IMR-90 (cell line): ENCODE measurements around the gene EIF3L. TPM values are rescaled to one million over a fixed set of nuclear protein-coding genes. Genes with fewer than 3 reads are reported as not detected.

ENCODE experiments used
- ATAC-seq: fragments of 200-7000 bp; cut with Tn5 transposase; 2 replicates; pipeline ENCODE4 v1.9.1; 2020; ENCODE audit warnings: low read depth, mild to moderate bottlenecking, moderate library complexity
- BruUV-seq: library from RNA; stranded (reverse); fragments of 400-500 nt; replicated peaks from 2 replicates; lab custom pipeline; 2021; lab: Mats Ljungman, UMichigan
- CTCF ChIA-PET: fragments of 300-600 bp; formaldehyde crosslinking; extraction: SDS; loops from one replicate; lab custom pipeline; 2021; ENCODE audit warnings: antibody characterized with exemption; lab: Yijun Ruan, JAX
- POLR2A ChIA-PET: fragments of 300-600 bp; sonication (Branson Sonifier 250); formaldehyde crosslinking; loops from one replicate; lab custom pipeline; 2022; ENCODE audit warnings: antibody characterized with exemption; ENCODE audit not compliant: unreplicated experiment; lab: Charles Lee
- DNase-seq: peaks from one replicate; pipeline ENCODE4 v3.0.0; 2013
- H2AFZ ChIP-seq: replicated peaks from 2 replicates; pipeline ENCODE3; 2013; ENCODE audit warnings: low read length, mild to moderate bottlenecking; ENCODE audit not compliant: poor library complexity
- H2AK5ac ChIP-seq: 2 replicates; pipeline ENCODE4 v1.6.1; 2013; ENCODE audit warnings: low read depth, low read length, inconsistent platforms
- H2AK9ac ChIP-seq: replicated peaks from 2 replicates; pipeline ENCODE3; 2013; ENCODE audit warnings: mild to moderate bottlenecking, low read depth, low read length, moderate library complexity; ENCODE audit not compliant: poor library complexity
- H2BK120ac ChIP-seq: 2 replicates; pipeline ENCODE4 v1.6.1; 2013; ENCODE audit warnings: low read depth, low read length, inconsistent platforms
- H2BK15ac ChIP-seq: 3 replicates; pipeline ENCODE4 v1.6.1; 2013; ENCODE audit warnings: low read depth, low read length, inconsistent platforms
- H2BK20ac ChIP-seq: 2 replicates; pipeline ENCODE4 v1.6.1; 2013; ENCODE audit warnings: low read depth, mild to moderate bottlenecking, inconsistent platforms, low read length, moderate library complexity
- H2BK5ac ChIP-seq: 2 replicates; pipeline ENCODE4 v1.6.1; 2013; ENCODE audit warnings: mild to moderate bottlenecking, low read depth, low read length, inconsistent platforms; ENCODE audit not compliant: poor library complexity, severe bottlenecking
- H3K14ac ChIP-seq: replicated peaks from 2 replicates; pipeline ENCODE4 v1.6.1; 2013; ENCODE audit warnings: low read depth, low read length, inconsistent platforms
- H3K18ac ChIP-seq: 2 replicates; pipeline ENCODE4 v1.6.1; 2013; ENCODE audit warnings: low read depth, low read length, control low read depth
- H3K23ac ChIP-seq: 2 replicates; pipeline ENCODE4 v1.6.1; 2013; ENCODE audit warnings: low read depth, low read length, inconsistent platforms
- H3K27ac ChIP-seq: 2 replicates; pipeline ENCODE4 v1.5.1; 2013; ENCODE audit warnings: mild to moderate bottlenecking, control low read depth, low read length; ENCODE audit not compliant: insufficient read depth
- H3K27me3 ChIP-seq: 2 replicates; pipeline ENCODE4 v1.6.1; 2013; ENCODE audit warnings: low read length; ENCODE audit not compliant: control insufficient read depth, insufficient read depth
- H3K36me3 ChIP-seq: 2 replicates; pipeline ENCODE4 v1.6.1; 2013; ENCODE audit warnings: low read length, mixed read lengths; ENCODE audit not compliant: control insufficient read depth, insufficient read depth
- H3K4ac ChIP-seq: 2 replicates; pipeline ENCODE4 v1.6.1; 2013; ENCODE audit warnings: low read depth, low read length, inconsistent platforms
- H3K4me1 ChIP-seq: 2 replicates; pipeline ENCODE4 v1.6.1; 2013; ENCODE audit warnings: low read length, mixed read lengths; ENCODE audit not compliant: control insufficient read depth, insufficient read depth
- H3K4me2 ChIP-seq: 2 replicates; pipeline ENCODE4 v1.6.1; 2013; ENCODE audit warnings: low read depth, mild to moderate bottlenecking, control low read depth, low read length, moderate library complexity
- H3K4me3 ChIP-seq: 2 replicates; pipeline ENCODE4 v1.5.1; 2013; ENCODE audit warnings: low read depth, mild to moderate bottlenecking, control low read depth, low read length, moderate library complexity; ENCODE audit not compliant: insufficient read depth
- H3K56ac ChIP-seq: 2 replicates; pipeline ENCODE4 v1.6.1; 2013; ENCODE audit warnings: low read length, inconsistent platforms; ENCODE audit not compliant: insufficient read depth; ENCODE audit errors: extremely low read depth
- H3K79me1 ChIP-seq, 2 experiments: 2 replicates each; pipeline ENCODE4 v1.6.1; 2013; ENCODE audit warnings: low read length in 2 of 2, inconsistent platforms in 1 of 2, low read depth in 1 of 2
- H3K9ac ChIP-seq: 2 replicates; pipeline ENCODE4 v1.6.1; 2013; ENCODE audit warnings: low read depth, low read length, control low read depth
- H3K9me1 ChIP-seq: 2 replicates; pipeline ENCODE4 v1.6.1; 2013; ENCODE audit warnings: low read length, inconsistent platforms; ENCODE audit not compliant: insufficient read depth
- H3K9me3 ChIP-seq: 2 replicates; pipeline ENCODE4 v1.6.1; 2013; ENCODE audit warnings: low read length; ENCODE audit not compliant: control insufficient read depth, insufficient read depth
- H4K20me1 ChIP-seq: 2 replicates; pipeline ENCODE4 v1.6.1; 2013; ENCODE audit warnings: low read length, inconsistent platforms; ENCODE audit not compliant: insufficient read depth
- H4K5ac ChIP-seq: 2 replicates; pipeline ENCODE4 v1.6.1; 2013; ENCODE audit warnings: mild to moderate bottlenecking, low read depth, low read length, control low read depth
- H4K8ac ChIP-seq, 2 experiments: 2 replicates each; pipeline ENCODE4 v1.6.1; 2013; ENCODE audit warnings: low read depth in 2 of 2, low read length in 2 of 2, control low read depth in 1 of 2, inconsistent platforms in 1 of 2
- H4K91ac ChIP-seq: 2 replicates; pipeline ENCODE4 v1.6.1; 2013; ENCODE audit warnings: low read depth, low read length, inconsistent platforms; ENCODE audit not compliant: insufficient read depth
- BHLHE40 ChIP-seq: fragments of 150-350 bp; IDR thresholded peaks from 2 replicates; pipeline ENCODE4 v1.6.1; 2016; ENCODE audit warnings: mild to moderate bottlenecking, low read depth, low read length
- CEBPB ChIP-seq: IDR thresholded peaks from 2 replicates; pipeline ENCODE4 v1.6.1; 2012; ENCODE audit warnings: low read depth, low read length, improper control_type of control experiment
- CHD1 ChIP-seq: IDR thresholded peaks from 2 replicates; pipeline ENCODE4 v1.6.1; 2012; ENCODE audit warnings: low read depth, low read length, improper control_type of control experiment
- CTCF ChIP-seq: conservative IDR thresholded peaks from 2 replicates; pipeline ENCODE4 v1.5.1; 2012; ENCODE audit warnings: mild to moderate bottlenecking, low read depth, low read length, improper control_type of control experiment
- FOS ChIP-seq: fragments of 150-350 bp; IDR thresholded peaks from 2 replicates; pipeline ENCODE4 v1.6.1; 2016; ENCODE audit warnings: low read depth, low read length
- MAFK ChIP-seq: IDR thresholded peaks from 2 replicates; pipeline ENCODE4 v1.6.1; 2012; ENCODE audit warnings: low read depth, low read length, improper control_type of control experiment
- MAZ ChIP-seq: IDR thresholded peaks from 2 replicates; pipeline ENCODE4 v1.6.1; 2012; ENCODE audit warnings: low read depth, mild to moderate bottlenecking, low read length, improper control_type of control experiment, moderate library complexity, borderline replicate concordance
- MXI1 ChIP-seq: IDR thresholded peaks from 2 replicates; pipeline ENCODE4 v1.6.1; 2012; ENCODE audit warnings: low read depth, mild to moderate bottlenecking, low read length, moderate library complexity, borderline replicate concordance
- NFE2L2 ChIP-seq: fragments of 150-350 bp; IDR thresholded peaks from 2 replicates; pipeline ENCODE4 v1.6.1; 2016; ENCODE audit warnings: low read depth, mild to moderate bottlenecking, low read length
- RAD21 ChIP-seq: IDR thresholded peaks from 2 replicates; pipeline ENCODE4 v1.6.1; 2012; ENCODE audit warnings: low read length, improper control_type of control experiment
- RCOR1 ChIP-seq: IDR thresholded peaks from 2 replicates; pipeline ENCODE4 v1.6.1; 2012; ENCODE audit warnings: mild to moderate bottlenecking, low read length, improper control_type of control experiment; ENCODE audit not compliant: insufficient replicate concordance
- RFX5 ChIP-seq: IDR thresholded peaks from 2 replicates; pipeline ENCODE4 v1.8.0; 2012; ENCODE audit warnings: low read depth, mild to moderate bottlenecking, low read length, moderate library complexity
- SMC3 ChIP-seq: fragments of 150-350 bp; IDR thresholded peaks from 2 replicates; pipeline ENCODE4 v1.6.1; 2016; ENCODE audit warnings: low read depth, mild to moderate bottlenecking, antibody characterized with exemption, low read length, moderate library complexity
- WGBS, 2 experiments: methylation state at CpG; one replicate each; pipeline versions ENCODE4 v1.1.5 to v1.1.7; 2013; ENCODE audit warnings: missing lambda C conversion rate in 2 of 2; ENCODE audit not compliant: insufficient read length in 1 of 2; ENCODE audit errors: extremely low coverage in 2 of 2; 5-methylcytosine and 5-hydroxymethylcytosine counted together
- dilution Hi-C: fragments of 300-500 bp; cut with HindIII; formaldehyde crosslinking; loops from one replicate; pipeline ENCODE4 v1.14.3; 2018; ENCODE audit warnings: low sequenced_read_pairs; ENCODE audit not compliant: unreplicated experiment
- in situ Hi-C: fragments of 300-500 bp; cut with MboI; formaldehyde crosslinking; loops from 3 replicates; pipeline ENCODE4 v1.14.3; 2019; ENCODE audit warnings: low sequenced_read_pairs, inconsistent platforms, mixed read lengths
- intact Hi-C: fragments of 100-400 bp; cut with micrococcal nuclease; formaldehyde crosslinking; loops from 2 replicates; pipeline ENCODE4 v1.10.0; 2022
- polyA plus RNA-seq, 3 experiments: library from polyadenylated mRNA; depleted of rRNA; stranded (reverse); fragments of >200 nt; gene quantifications; 2 replicates each; pipeline ENCODE4 v1.2.3, GENCODE V29; 2012; ENCODE audit warnings: low replicate concordance in 1 of 3
- total RNA-seq: library from RNA; depleted of rRNA; stranded (reverse); fragments of >200 nt; gene quantifications from 2 replicates; pipeline ENCODE4 v1.2.3, GENCODE V29; 2012
- TF ChIP-seq, protein P1 (sequence below): fragments of 150-350 bp; IDR thresholded peaks from 2 replicates; pipeline ENCODE4 v1.6.1; 2017; ENCODE audit warnings: mild to moderate bottlenecking, antibody characterized with exemption, low read length, low read depth

Gene EIF3L
- total and polyA plus RNA-seq, 2 of the 4 experiments (the other 2 are of a cell fraction), result 391 to 593 TPM

- no peak overlapping the region for H3K27ac ChIP-seq
- H3K4me3 ChIP-seq, result no peak overlapping the region
- peaks cover 7% of the 10 kb centered on the region; the same call in 1 of the 2 replicates for H3K36me3 ChIP-seq
- no peaks in the 10 kb centered on the region for H3K9me3 ChIP-seq
- peak overlapping the region; percentile 97 for H2AFZ ChIP-seq
- H3K9me1 ChIP-seq, result no peaks in the 10 kb centered on the region
- peak overlapping the region; percentile 81; the same call in 1 of the 2 replicates for H2AK5ac ChIP-seq
- no peak overlapping the region; the same call in 1 of the 2 replicates for H3K4ac ChIP-seq
- H3K9ac ChIP-seq, result no peak overlapping the region
- TF ChIP-seq NFE2L2 (no peak), RCOR1 (no peak), CHD1 (no peak), RAD21 (no peak), MAFK (no peak), CTCF (peak; percentile 25; the same call in 1 of the 2 replicates), BHLHE40 (peak; percentile 59; the same call in 1 of the 2 replicates), CEBPB (no peak), MXI1 (peak; percentile 30; the same call in 1 of the 2 replicates), FOS (no peak), SMC3 (no peak), MAZ (no peak), RFX5 (no peak)
- TF ChIP-seq, protein P1, sequence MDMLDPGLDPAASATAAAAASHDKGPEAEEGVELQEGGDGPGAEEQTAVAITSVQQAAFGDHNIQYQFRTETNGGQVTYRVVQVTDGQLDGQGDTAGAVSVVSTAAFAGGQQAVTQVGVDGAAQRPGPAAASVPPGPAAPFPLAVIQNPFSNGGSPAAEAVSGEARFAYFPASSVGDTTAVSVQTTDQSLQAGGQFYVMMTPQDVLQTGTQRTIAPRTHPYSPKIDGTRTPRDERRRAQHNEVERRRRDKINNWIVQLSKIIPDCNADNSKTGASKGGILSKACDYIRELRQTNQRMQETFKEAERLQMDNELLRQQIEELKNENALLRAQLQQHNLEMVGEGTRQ, result no peak
- H3K4me2 ChIP-seq, result peak overlapping the region; percentile 43
- H4K20me1 ChIP-seq, result no peaks in the 10 kb centered on the region
- H2BK20ac ChIP-seq, result no peak overlapping the region
- peak; percentile 42 for ATAC-seq
- no peak overlapping the region for H3K56ac ChIP-seq
- peaks cover 19% of the 10 kb centered on the region for H3K27me3 ChIP-seq
- dilution Hi-C loops, result no loop called here
- no peak overlapping the region; the same call in 1 of the 2 replicates for H2BK120ac ChIP-seq
- intact Hi-C loops, result loop anchor here (5.0 kb wide), 1 partner anchor 114 kb away; no protein-coding TSS in a partner anchor
- CTCF ChIA-PET, result interaction anchor here (0.6 to 3.7 kb wide), 6 partner anchors 11 to 147 kb away, joined by 3 to 21 read pairs (median 5); partner anchors contain the start of genes ANKRD54, GCAT and MICALL1
- H2AK9ac ChIP-seq, result peak overlapping the region; percentile 60
- in situ Hi-C loops, result loop anchor here (5.0 kb wide), 1 partner anchor 49 kb away; no protein-coding TSS in a partner anchor
- peaks cover 10% of the 10 kb centered on the region for H3K4me1 ChIP-seq
- H4K8ac ChIP-seq, result peak overlapping the region; percentile 60 to 63; a peak in 3 of 4 replicates
- DNase-seq, result peak; percentile 35
- POLR2A ChIA-PET, result no interaction called here
- no peak overlapping the region for H3K18ac ChIP-seq
- H3K14ac ChIP-seq, result peak overlapping the region; percentile 27; the same call in 1 of the 2 replicates
- WGBS, 2 experiments, result 8% methylated on average over 51 of the region's 68 CpGs; no CpG with 5 or more reads in 1 of the 2 experiments
- H2BK15ac ChIP-seq, result no peak overlapping the region
- H2BK5ac ChIP-seq, result no peak overlapping the region
- H3K23ac ChIP-seq, result peak overlapping the region; percentile 75
- no peak overlapping the region for H4K91ac ChIP-seq
- no peaks in the 10 kb centered on the region for H3K79me1 ChIP-seq
- no peak overlapping the region for H4K5ac ChIP-seq
- BruUV-seq, result no TSS peak
These were observed 30.7 kb upstream of the EIF3L start for GRCh38 chr22:37818409-37819104.
